ENCODE results near the gene UROD.
"Not testable (repeated sequence)": the region's sequence is repeated elsewhere in the genome, so short reads cannot be mapped to it uniquely, and the experiment has no call there.

UROD gene

DNA sequence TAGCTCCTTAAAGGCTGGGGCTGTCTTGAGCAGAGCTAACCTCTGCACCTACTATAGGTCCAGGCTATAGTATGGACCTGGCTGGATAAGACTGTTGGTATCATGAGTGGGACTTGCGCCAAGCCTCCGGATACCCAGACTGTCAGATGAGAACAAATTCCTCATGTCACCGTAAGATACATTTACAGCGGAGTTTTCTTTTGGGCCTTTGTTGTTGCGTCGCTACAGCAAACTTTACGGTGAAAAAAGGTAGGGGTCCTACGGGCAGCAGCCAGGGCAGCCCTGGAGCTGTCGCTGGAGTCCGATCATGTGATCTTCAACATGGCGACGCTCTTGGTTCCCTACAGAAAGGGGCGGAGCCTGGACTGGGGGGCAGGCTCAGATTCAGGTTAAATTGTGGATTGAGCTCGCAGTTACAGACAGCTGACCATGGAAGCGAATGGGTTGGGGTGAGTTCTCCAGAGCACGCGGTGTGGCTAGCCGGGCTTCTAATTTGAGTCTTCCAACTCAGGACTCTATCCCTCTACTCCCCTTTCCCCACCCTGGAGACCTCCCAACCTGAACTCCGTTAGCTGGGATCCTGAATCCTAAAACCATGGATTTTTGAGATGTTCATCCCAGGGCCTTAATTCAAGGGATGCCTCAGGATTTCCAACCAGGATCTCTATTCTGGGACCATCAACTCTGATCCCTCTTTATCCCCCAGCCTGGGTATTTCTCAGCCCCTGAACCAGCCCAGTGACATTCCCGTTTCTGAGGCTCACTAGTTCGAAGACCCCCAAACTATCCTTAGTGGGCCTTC, at the start of gene UROD:
Gene UROD (plus strand): TSS at position 418 of the 802 bp plus-strand sequence. CDS start 12 bp downstream, at position 430.
- peak; percentile 96 for DNase-seq

- no peak for DNase-seq
Observed at GRCh38 chr1:44962729-44963128, 49.3 kb upstream of the UROD start.

- DNase-seq, result no peak
Observed at GRCh38 chr1:44964396-44964795, 47.7 kb upstream of the UROD start.

GRCh38 chr1:44970317-44970716, 41.7 kb upstream of the UROD start:
- DNase-seq, result no peak

GRCh38 chr1:44973645-44974044, 38.4 kb upstream of the UROD start:
- no peak for DNase-seq

- DNase-seq, result no peak
Observed at GRCh38 chr1:44976252-44976651, 35.8 kb upstream of the UROD start.

DNA sequence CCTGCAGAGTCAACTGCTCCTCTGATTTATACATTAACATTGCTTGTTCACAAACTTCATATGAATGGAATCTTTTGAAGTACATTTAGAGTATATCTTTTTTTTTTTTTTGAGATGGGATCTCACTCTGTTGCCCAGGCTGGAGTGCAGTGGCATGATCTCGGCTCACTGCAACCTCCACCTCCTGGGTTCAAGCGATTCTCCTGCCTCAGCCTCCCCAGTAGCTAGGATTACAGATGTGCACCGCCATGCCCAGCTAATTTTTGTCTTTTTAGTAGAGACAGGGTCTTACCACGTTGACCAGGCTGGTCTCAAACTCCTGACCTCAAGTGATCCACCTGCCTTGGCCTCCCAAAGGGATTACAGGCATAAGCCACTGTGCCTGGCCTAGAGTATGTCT, 34.7 kb upstream of the UROD start:
- not testable (repeated sequence) for DNase-seq

DNA sequence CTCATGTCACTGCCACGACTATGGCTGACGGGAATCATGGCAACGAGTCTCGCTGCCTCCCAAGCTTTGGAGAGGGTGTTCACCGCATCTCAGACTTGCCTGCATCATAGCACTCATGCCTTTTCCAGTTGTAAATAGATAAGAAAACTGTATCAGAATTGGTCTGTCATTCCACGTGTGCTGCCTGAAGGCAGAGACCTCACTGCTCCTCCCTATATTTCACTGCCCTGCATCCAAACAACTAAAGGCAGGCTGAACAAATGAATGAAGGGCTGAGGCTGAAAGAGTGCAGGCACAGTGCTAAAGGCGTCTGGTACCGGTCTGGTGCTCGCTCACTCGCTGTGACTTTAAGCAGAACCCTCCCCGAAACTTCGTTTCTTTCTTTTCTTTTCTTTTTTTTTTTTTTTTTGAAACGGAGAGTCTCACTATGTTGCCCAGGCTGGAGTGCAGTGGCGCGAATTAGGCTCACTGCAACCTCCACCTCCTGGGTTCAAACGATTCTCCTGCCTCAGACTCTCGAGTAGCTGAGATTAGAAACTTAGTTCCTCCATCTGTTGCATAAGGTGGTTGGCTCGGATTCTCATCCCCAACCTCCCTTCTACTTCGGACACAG, 26.2 kb upstream of the UROD start:
- no peak for DNase-seq

DNA sequence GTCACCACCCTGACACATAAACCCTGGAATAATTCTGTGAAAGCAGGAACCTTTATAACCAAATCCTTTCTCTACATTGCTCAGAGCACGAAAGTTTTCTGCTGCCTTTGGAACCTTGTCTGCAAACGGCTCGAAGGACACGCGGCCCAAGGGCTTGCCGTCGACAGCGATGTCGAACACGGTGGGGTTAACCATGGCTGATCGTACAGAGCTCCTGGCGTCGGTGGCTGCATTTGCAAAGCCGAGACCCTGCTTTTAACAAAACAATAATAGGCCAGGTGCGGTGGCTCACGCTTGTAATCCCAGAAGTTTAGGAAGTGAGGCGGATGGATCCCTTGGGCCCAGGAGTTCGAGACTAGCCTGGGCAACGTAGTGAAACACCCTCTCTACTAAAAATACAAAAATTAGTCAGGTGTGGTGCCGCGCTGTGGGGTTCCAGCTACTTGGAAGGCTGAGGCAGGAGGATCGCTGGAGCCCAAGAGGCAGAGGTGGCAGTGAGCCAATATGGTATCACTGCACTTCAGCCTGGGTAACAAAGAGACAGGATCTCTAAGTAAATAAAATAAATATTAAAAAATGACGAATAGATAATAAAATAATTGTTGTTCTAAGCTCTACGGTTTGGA, 23.4 kb upstream of the UROD start:
- DNase-seq, result no peak

GRCh38 chr1:44994309-44994898, 17.6 kb upstream of the UROD start:
- no peak for DNase-seq

DNA sequence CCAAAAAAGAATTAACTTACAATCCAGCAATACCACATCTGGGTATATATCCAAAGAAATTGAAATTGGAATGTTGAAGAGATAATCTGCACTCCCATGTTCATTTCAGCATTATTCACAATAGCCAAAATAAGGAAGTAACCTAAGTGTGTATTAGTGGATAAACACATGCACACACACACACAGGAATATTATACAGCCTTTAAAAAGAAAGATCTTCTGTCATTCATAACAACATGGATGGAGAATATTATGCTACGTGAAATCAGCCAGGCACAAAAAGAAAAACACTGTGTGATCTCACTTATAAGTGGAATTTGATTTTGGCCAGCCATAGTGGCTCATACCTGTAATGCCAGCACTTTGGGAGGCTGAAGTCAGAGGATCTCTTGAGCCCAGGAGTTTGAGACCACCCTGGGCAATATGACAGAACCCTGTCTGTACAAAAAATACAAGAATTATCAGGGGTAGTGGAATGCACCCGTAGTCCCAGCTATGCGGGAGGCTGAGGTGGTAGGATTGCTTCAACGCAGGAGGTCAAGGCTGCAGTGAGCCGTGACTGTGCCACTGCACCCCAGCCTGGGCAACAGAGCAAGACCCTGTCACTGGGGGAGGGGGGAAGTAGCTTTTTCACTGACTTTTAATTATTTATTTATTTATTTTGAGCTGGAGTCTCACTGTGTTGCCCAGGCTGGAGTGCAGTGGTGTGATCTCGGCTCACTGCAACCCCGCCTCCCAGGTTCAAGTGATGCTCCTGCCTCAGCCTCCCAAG, 16.4 kb upstream of the UROD start:
- DNase-seq, result no peak

- DNase-seq, result no peak
Observed at GRCh38 chr1:44999232-44999631, 12.8 kb upstream of the UROD start.

DNA sequence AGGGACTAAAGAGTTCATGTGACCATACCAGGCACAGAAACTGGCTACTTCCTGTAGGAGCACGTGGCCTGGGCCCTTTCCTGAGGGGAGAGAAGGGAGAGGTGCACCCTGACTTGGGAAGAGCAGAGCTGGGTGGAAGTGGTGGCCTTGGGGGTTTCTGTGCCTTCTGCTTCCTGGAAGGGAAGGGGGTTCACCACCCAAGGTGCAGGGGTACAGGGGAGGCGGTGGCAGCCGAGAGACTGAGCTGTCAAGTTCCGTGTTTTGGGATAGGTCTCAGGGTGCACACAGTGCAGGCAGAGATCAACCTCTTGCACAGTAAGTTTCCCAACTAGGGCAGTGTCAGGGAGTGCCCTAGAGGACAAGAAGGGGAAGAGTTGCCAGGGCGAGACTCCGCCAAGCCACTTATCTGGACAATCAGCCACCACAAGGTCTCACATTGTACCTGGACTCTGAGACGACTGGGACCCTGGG, 11.0 kb upstream of the UROD start:
- no peak for DNase-seq

GRCh38 chr1:45001576-45001975, 10.5 kb upstream of the UROD start:
- not testable (repeated sequence) for DNase-seq

- no peak for DNase-seq
Observed at GRCh38 chr1:45002650-45003645, 9.1 kb upstream of the UROD start.

DNA sequence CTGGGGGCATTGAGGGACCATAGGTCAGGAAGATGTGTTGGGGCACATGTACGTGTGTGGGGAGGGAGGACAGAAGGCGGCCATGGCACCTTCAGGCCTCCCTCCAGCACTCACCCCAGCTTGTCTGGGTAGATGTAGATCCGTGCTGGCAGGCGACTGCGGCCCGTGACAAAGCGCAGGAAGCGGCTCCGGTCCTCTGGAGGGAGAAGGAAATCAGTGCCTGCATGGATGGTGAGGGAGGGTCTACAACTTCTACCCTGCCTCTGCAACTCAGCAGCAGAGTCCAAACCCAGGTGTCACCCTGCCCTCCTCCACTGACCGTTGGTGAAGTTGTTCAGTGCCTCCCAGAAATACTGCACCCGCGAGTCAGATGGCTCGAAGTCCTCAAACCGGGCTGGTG, 8.3 kb upstream of the UROD start:
- no peak for DNase-seq

- DNase-seq, result no peak
Observed at GRCh38 chr1:45004281-45004920, 7.7 kb upstream of the UROD start.

- no peak for DNase-seq
Observed at GRCh38 chr1:45005761-45006160, 6.3 kb upstream of the UROD start.

DNA sequence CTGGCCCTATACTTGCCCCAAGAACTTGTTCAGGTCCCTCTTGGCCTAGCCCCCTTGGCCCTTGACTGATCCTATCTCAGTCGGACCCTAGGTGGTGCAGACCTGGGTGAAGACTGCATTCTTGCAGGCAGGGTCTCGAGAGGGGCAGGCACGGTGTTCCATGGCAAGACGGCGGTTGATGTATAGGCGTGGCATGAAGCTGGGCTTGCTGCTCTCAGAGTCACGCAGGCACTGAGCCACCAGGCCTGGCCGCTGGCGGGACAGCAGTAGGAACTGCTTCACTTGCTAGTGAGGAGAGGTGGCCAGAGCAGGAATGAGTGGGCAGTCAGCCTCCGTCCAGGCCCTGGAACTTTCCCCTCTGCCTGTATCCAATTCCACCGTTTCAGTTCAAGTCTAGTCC, 4.7 kb upstream of the UROD start:
- DNase-seq, result no peak

DNA sequence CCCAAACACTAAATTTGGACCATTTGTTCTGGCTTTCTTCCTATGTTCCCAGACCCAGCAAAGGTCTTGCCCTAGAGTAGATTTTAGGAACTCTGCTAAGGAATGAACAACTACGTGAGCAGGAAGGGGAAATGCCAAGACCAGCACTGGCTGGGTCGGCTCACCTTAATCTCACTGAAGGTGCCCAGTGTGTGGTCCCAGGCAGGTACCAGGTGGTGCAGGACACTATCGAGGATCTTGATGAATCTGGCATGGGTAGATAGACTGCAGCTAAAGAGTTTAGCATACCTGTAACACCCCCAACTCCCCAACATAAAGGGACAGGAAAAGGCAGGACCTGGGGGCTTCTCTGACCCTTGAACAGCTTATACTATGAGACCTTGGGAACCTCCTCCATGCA, 4.0 kb upstream of the UROD start:
- no peak for DNase-seq

GRCh38 chr1:45008516-45008915, 3.5 kb upstream of the UROD start:
- DNase-seq, result no peak
